Endometrial microvascular endothelial cells (primary cell): Measurements from ENCODE around the gene IL15. TPM values are rescaled to one million over a fixed set of nuclear protein-coding genes. Genes with fewer than 3 reads are reported as not detected.
"Not testable (repeated sequence)": the region's sequence is repeated elsewhere in the genome, so short reads cannot be mapped to it uniquely, and the experiment has no call there.

Experiments
- in situ Hi-C: cut with HindIII; loops from 2 replicates; pipeline ENCODE4 v1.10.0; 2017; ENCODE audit warnings: low sequenced_read_pairs, low pct_unique_long_range_greater_than_20kb; ENCODE audit errors: inconsistent ontology term
- total RNA-seq: library from RNA; depleted of rRNA; stranded (reverse); fragments of >200 nt; gene quantifications from one replicate; pipeline ENCODE4 v1.2.3, GENCODE V29; 2015; ENCODE audit errors: inconsistent ontology term

IL15 gene
- total RNA-seq, 1 donor from 2014 or later: 5.6 TPM

GRCh38 chr4:141689726-141690296, 53.4 kb downstream of the IL15 start:
- in situ Hi-C loops: not testable (repeated sequence)

- in situ Hi-C loops: not testable (repeated sequence)
Measured at GRCh38 chr4:141691247-141691646, 54.9 kb downstream of the IL15 start.

- in situ Hi-C loops: no loop called here
Measured at GRCh38 chr4:141692081-141692480, 55.7 kb downstream of the IL15 start.

- in situ Hi-C loops: no loop called here
Measured at GRCh38 chr4:141697116-141697515, 60.7 kb downstream of the IL15 start.

- in situ Hi-C loops: no loop called here
Measured at GRCh38 chr4:141702472-141703182, 66.2 kb downstream of the IL15 start.

- in situ Hi-C loops: no loop called here
Measured at GRCh38 chr4:141703497-141703896, 67.1 kb downstream of the IL15 start.

GRCh38 chr4:141705048-141705746, 68.8 kb downstream of the IL15 start:
- in situ Hi-C loops: no loop called here

GRCh38 chr4:141705747-141706377, 69.5 kb downstream of the IL15 start:
- in situ Hi-C loops: no loop called here

GRCh38 chr4:141706445-141706844, 70.1 kb downstream of the IL15 start:
- in situ Hi-C loops: no loop called here

- in situ Hi-C loops: no loop called here
Measured at GRCh38 chr4:141711211-141711610, 74.8 kb downstream of the IL15 start.

- in situ Hi-C loops: no loop called here
Measured at GRCh38 chr4:141713185-141713584, 76.8 kb downstream of the IL15 start.

- in situ Hi-C loops: no loop called here
Measured at GRCh38 chr4:141713771-141714445, 77.5 kb downstream of the IL15 start.

- in situ Hi-C loops: no loop called here
Measured at GRCh38 chr4:141719585-141719984, 83.2 kb downstream of the IL15 start.

GRCh38 chr4:141721174-141721573, 84.8 kb downstream of the IL15 start:
- in situ Hi-C loops: no loop called here

- in situ Hi-C loops: no loop called here
Measured at GRCh38 chr4:141724646-141725045, 88.3 kb downstream of the IL15 start.

GRCh38 chr4:141727420-141727819, 91.0 kb downstream of the IL15 start:
- in situ Hi-C loops: no loop called here

GRCh38 chr4:141730805-141731204, 94.4 kb downstream of the IL15 start:
- in situ Hi-C loops: no loop called here

- in situ Hi-C loops: no loop called here
Measured at GRCh38 chr4:141731481-141731880, 95.1 kb downstream of the IL15 start.

- in situ Hi-C loops: no loop called here
Measured at GRCh38 chr4:141739636-141740035, 103.3 kb downstream of the IL15 start.
